Peyer's patch (tissue), 4 donors: ENCODE data around the gene ZNRF1.

Source experiments
- CTCF ChIP-seq, 6 experiments: fragments of 450-650 bp in 4 of 6; fragments of 200-600 bp in 2 of 6; sonication (generic) in 1 of 6; IDR thresholded peaks; one replicate each; pipeline ENCODE4 v1.5.1; 2017 to 2019; ENCODE audit warnings: antibody characterized with exemption in 6 of 6, mild to moderate bottlenecking in 3 of 6, moderate library complexity in 1 of 6
- POLR2A ChIP-seq, 2 donors: fragments of 450-650 bp; IDR thresholded peaks; one replicate each; pipeline ENCODE4 v1.5.1; 2017; ENCODE audit warnings: antibody characterized with exemption in 2 of 2, mild to moderate bottlenecking in 2 of 2, moderate library complexity in 2 of 2

GRCh38 chr16:75093598-75094540 lies 95.0 kb downstream of the ZNRF1 start:
- no peak for TF ChIP-seq POLR2A (IDR thresholded peaks at IDR 0.05)
- no peak for TF ChIP-seq CTCF (IDR thresholded peaks at IDR 0.05)
